Panc1 (cell line): ENCODE measurements around the gene TTC16. TPM values are rescaled to one million over a fixed set of nuclear protein-coding genes. Genes with fewer than 3 reads are reported as not detected.

Experiments
- ATAC-seq: fragments of 200-7000 bp; cut with Tn5 transposase; 2 replicates; pipeline ENCODE4 v1.9.1; 2020; ENCODE audit warnings: mild to moderate bottlenecking, moderate library complexity
- BruUV-seq: library from RNA; stranded (reverse); fragments of 400-500 nt; replicated peaks from 2 replicates; lab custom pipeline; 2021; lab: Mats Ljungman, UMichigan
- CTCF ChIA-PET: fragments of 300-600 bp; sonication (Branson Sonifier 250); formaldehyde crosslinking; loops from one replicate; lab custom pipeline; 2022; ENCODE audit warnings: antibody characterized with exemption; lab: Charles Lee
- POLR2A ChIA-PET: fragments of 300-600 bp; sonication (Branson Sonifier 250); formaldehyde crosslinking; loops from one replicate; lab custom pipeline; 2022; ENCODE audit warnings: antibody characterized with exemption; lab: Charles Lee
- DNase-seq: peaks from one replicate; pipeline ENCODE4 v3.0.0-alpha.2; 2010; ENCODE audit warnings: low read depth, low spot score
- H3K27ac ChIP-seq: 2 replicates; pipeline ENCODE4 v1.5.1; 2011; ENCODE audit warnings: mild to moderate bottlenecking, low read length, inconsistent platforms
- H3K27me3 ChIP-seq: fragments of 200-500 bp; sonication (Bioruptor generic); 2 replicates; pipeline ENCODE4 v1.6.0; 2014; ENCODE audit warnings: low read length, inconsistent platforms; ENCODE audit not compliant: control insufficient read depth, insufficient read depth
- H3K36me3 ChIP-seq: fragments of 200-500 bp; sonication (Bioruptor generic); 2 replicates; pipeline ENCODE4 v1.5.1; 2014; ENCODE audit warnings: inconsistent platforms, mild to moderate bottlenecking, low read length, moderate library complexity; ENCODE audit not compliant: control insufficient read depth, insufficient read depth
- H3K4me1 ChIP-seq: 2 replicates; pipeline ENCODE4 v1.5.1; 2011; ENCODE audit warnings: inconsistent platforms, mild to moderate bottlenecking, low read length, moderate library complexity; ENCODE audit not compliant: control insufficient read depth, insufficient read depth
- H3K4me3 ChIP-seq, 2 experiments: 2 replicates each; pipeline ENCODE4 v1.5.1; 2011 to 2012; ENCODE audit warnings: low read depth in 2 of 2, low read length in 2 of 2, mild to moderate bottlenecking in 2 of 2, inconsistent platforms in 1 of 2, moderate library complexity in 1 of 2
- H3K9me3 ChIP-seq: fragments of 200-500 bp; sonication (Bioruptor generic); 2 replicates; pipeline ENCODE4 v1.5.1; 2014; ENCODE audit warnings: low read depth, mild to moderate bottlenecking, inconsistent platforms, low read length, moderate library complexity; ENCODE audit not compliant: control insufficient read depth, insufficient read depth
- CTCF ChIP-seq: fragments of 450-650 bp; IDR thresholded peaks from 2 replicates; pipeline ENCODE4 v1.5.1; 2017; ENCODE audit warnings: mild to moderate bottlenecking
- POLR2AphosphoS5 ChIP-seq: IDR thresholded peaks from 2 replicates; pipeline ENCODE4 v1.6.1; 2012; ENCODE audit warnings: mild to moderate bottlenecking, low read depth, low read length, moderate library complexity
- REST ChIP-seq, 2 experiments: IDR thresholded peaks; 2 replicates each; pipeline ENCODE4 v1.6.1; 2011 to 2012; ENCODE audit warnings: low read depth in 2 of 2, control low read depth in 1 of 2, low read length in 1 of 2, mild to moderate bottlenecking in 1 of 2, moderate library complexity in 1 of 2; ENCODE audit not compliant: insufficient read depth in 1 of 2
- SIN3A ChIP-seq: IDR thresholded peaks from 2 replicates; pipeline ENCODE4 v1.6.1; 2012; ENCODE audit warnings: low read depth, mild to moderate bottlenecking, low read length, moderate library complexity, borderline replicate concordance; ENCODE audit not compliant: insufficient read depth
- TCF7L2 ChIP-seq: IDR thresholded peaks from 2 replicates; pipeline ENCODE4 v1.6.1; 2011; ENCODE audit warnings: mild to moderate bottlenecking, low read depth, low read length, inconsistent platforms
- in situ Hi-C: cut with HindIII; loops from 2 replicates; pipeline ENCODE4 v1.10.0; 2016; ENCODE audit warnings: low sequenced_read_pairs, low pct_unique_long_range_greater_than_20kb
- intact Hi-C: fragments of 100-400 bp; cut with micrococcal nuclease; formaldehyde crosslinking; loops from one replicate; pipeline ENCODE4 v1.10.0; 2022; ENCODE audit not compliant: unreplicated experiment
- total RNA-seq: library from RNA; stranded (reverse); gene quantifications from one replicate; pipeline ENCODE4 v1.2.1, GENCODE V29; 2021; ENCODE audit not compliant: unreplicated experiment

Gene TTC16
- total RNA-seq, 1 experiment from 2014 or later: 0.05 TPM

- ATAC-seq (peak; percentile 98), DNase-seq (peak; percentile 69)
- ChIA-PET CTCF (interaction anchor here (0.6 to 0.8 kb wide), 2 partner anchors 15 to 36 kb away, joined by 4 read pairs; partner anchors contain the start of gene TOR2A), POLR2A (interaction anchor here (0.5 to 0.7 kb wide), 4 partner anchors 20 to 482 kb away, joined by 3 to 5 read pairs (median 4); no protein-coding TSS in a partner anchor)
- Histone ChIP-seq H3K4me3 (peak overlapping the region; percentile 41 to 59), H3K27ac (no peak overlapping the region), H3K36me3 (no peaks in the 10 kb centered on the region), H3K4me1 (no peaks in the 10 kb centered on the region), H3K9me3 (no peaks in the 10 kb centered on the region), H3K27me3 (no peaks in the 10 kb centered on the region)
- TF ChIP-seq CTCF (no peak), TCF7L2 (no peak), SIN3A (no peak), POLR2AphosphoS5 (no peak), REST (IDR thresholded peaks at IDR 0.05; ENCODE audit: insufficient read depth in 1 of 2, low read depth in 2 of 2, low read length in 1 of 2) (no peak)
- BruUV-seq: no TSS peak
- in situ Hi-C loops (no loop called here), intact Hi-C loops (no loop called here)
Observed at GRCh38 chr9:127770905-127771569, 55.2 kb downstream of the TTC16 start.

- H3K4me3 ChIP-seq: peak overlapping the region; percentile 41 to 59
- intact Hi-C loops: no loop called here
- ATAC-seq (no peak), DNase-seq (no peak)
- H3K27me3 ChIP-seq: no peaks in the 10 kb centered on the region
- H3K27ac ChIP-seq: no peak overlapping the region
- in situ Hi-C loops: no loop called here
- CTCF ChIA-PET: interaction anchor here (0.6 to 1.2 kb wide), 3 partner anchors 16 to 37 kb away, joined by 3 to 4 read pairs (median 4); partner anchors contain the start of gene TOR2A
- POLR2A ChIA-PET: interaction anchor here (0.5 to 0.7 kb wide), 2 partner anchors 154 to 482 kb away, joined by 3 to 5 read pairs; no protein-coding TSS in a partner anchor
- H3K9me3 ChIP-seq: no peaks in the 10 kb centered on the region
- no peaks in the 10 kb centered on the region for H3K36me3 ChIP-seq
- BruUV-seq: no TSS peak
- TF ChIP-seq REST (IDR thresholded peaks at IDR 0.05; ENCODE audit: insufficient read depth in 1 of 2, low read depth in 2 of 2, low read length in 1 of 2): no peak
- TF ChIP-seq CTCF: no peak
- TF ChIP-seq POLR2AphosphoS5: no peak
- no peak for TF ChIP-seq SIN3A
- TF ChIP-seq TCF7L2: no peak
- H3K4me1 ChIP-seq: no peaks in the 10 kb centered on the region
Observed at GRCh38 chr9:127771570-127772189, 55.8 kb downstream of the TTC16 start.
